ENCODE measurements around the gene INPP4B.

INPP4B gene

GRCh38 chr4:142194905-142195304 lies 651.2 kb downstream of the INPP4B start:
- TF ChIP-seq CTCF (IDR thresholded peaks at IDR 0.05; ENCODE audit: control insufficient read depth, insufficient read depth, low read depth, low read length, missing control alignments) = no peak
- DNase-seq (ENCODE audit: low read depth) = no peak
- H3K4me3 ChIP-seq (ENCODE audit: control insufficient read depth, low read depth, low read length) = no peak overlapping the region

- no peak overlapping the region for H3K4me3 ChIP-seq (ENCODE audit: control insufficient read depth, low read depth, low read length)
- TF ChIP-seq CTCF (IDR thresholded peaks at IDR 0.05; ENCODE audit: control insufficient read depth, insufficient read depth, low read depth, low read length, missing control alignments) = no peak
- DNase-seq (ENCODE audit: low read depth) = no peak
Observed at GRCh38 chr4:142191901-142192300, 654.2 kb downstream of the INPP4B start.

GRCh38 chr4:142181021-142181420 lies 665.1 kb downstream of the INPP4B start:
- no peak overlapping the region for H3K4me3 ChIP-seq (ENCODE audit: control insufficient read depth, low read depth, low read length)
- no peak for DNase-seq (ENCODE audit: low read depth)
- no peak for TF ChIP-seq CTCF (IDR thresholded peaks at IDR 0.05; ENCODE audit: control insufficient read depth, insufficient read depth, low read depth, low read length, missing control alignments)

GRCh38 chr4:142169216-142169615 lies 676.9 kb downstream of the INPP4B start:
- H3K4me3 ChIP-seq (ENCODE audit: control insufficient read depth, low read depth, low read length) = no peak overlapping the region
- no peak for TF ChIP-seq CTCF (IDR thresholded peaks at IDR 0.05; ENCODE audit: control insufficient read depth, insufficient read depth, low read depth, low read length, missing control alignments)
- no peak for DNase-seq (ENCODE audit: low read depth)

GRCh38 chr4:142168181-142168580 lies 677.9 kb downstream of the INPP4B start:
- no peak overlapping the region for H3K4me3 ChIP-seq (ENCODE audit: control insufficient read depth, low read depth, low read length)

GRCh38 chr4:142164767-142165500 lies 681.2 kb downstream of the INPP4B start:
- TF ChIP-seq CTCF (IDR thresholded peaks at IDR 0.05; ENCODE audit: control insufficient read depth, insufficient read depth, low read depth, low read length, missing control alignments) = no peak
- no peak for DNase-seq (ENCODE audit: low read depth)

More at GRCh38 chr4:142168181-142168580, 677.9 kb downstream of the INPP4B start:
- no peak for DNase-seq (ENCODE audit: low read depth)
- TF ChIP-seq CTCF (IDR thresholded peaks at IDR 0.05; ENCODE audit: control insufficient read depth, insufficient read depth, low read depth, low read length, missing control alignments) = no peak

More at GRCh38 chr4:142164767-142165500, 681.2 kb downstream of the INPP4B start:
- no peak overlapping the region for H3K4me3 ChIP-seq (ENCODE audit: control insufficient read depth, low read depth, low read length)

Measured in AG09309 (cell line).